Liver (tissue), 9 donors: ENCODE results near the gene COL20A1. TPM values are rescaled to one million over a fixed set of nuclear protein-coding genes. Genes with fewer than 3 reads are reported as not detected.

Source experiments
- DNase-seq: peaks from one replicate; pipeline ENCODE4 v3.0.0-alpha.2; 2017; ENCODE audit warnings: low spot score
- H3K27ac ChIP-seq, 2 donors: one replicate each; pipeline ENCODE4 v1.7.0; 2013; ENCODE audit warnings: inconsistent platforms in 2 of 2, low read length in 2 of 2, control low read depth in 1 of 2, low read depth in 1 of 2, mild to moderate bottlenecking in 1 of 2
- H3K27me3 ChIP-seq, 4 donors: one replicate each; pipeline versions ENCODE4 v1.6.1 to v1.7.0; 2013; ENCODE audit warnings: low read length in 3 of 4, inconsistent platforms in 1 of 4, mild to moderate bottlenecking in 1 of 4, moderate library complexity in 1 of 4; ENCODE audit not compliant: control insufficient read depth in 4 of 4, insufficient read depth in 4 of 4
- H3K36me3 ChIP-seq, 4 donors: one replicate each; pipeline versions ENCODE4 v1.6.1 to v1.7.0; 2013; ENCODE audit warnings: low read length in 3 of 4, mild to moderate bottlenecking in 3 of 4, low read depth in 1 of 4, moderate library complexity in 1 of 4; ENCODE audit not compliant: control insufficient read depth in 4 of 4, insufficient read depth in 3 of 4
- H3K4me1 ChIP-seq, 4 donors: one replicate each; pipeline versions ENCODE4 v1.6.1 to v1.7.0; 2013; ENCODE audit warnings: low read length in 3 of 4, mild to moderate bottlenecking in 3 of 4, moderate library complexity in 1 of 4; ENCODE audit not compliant: control insufficient read depth in 4 of 4, insufficient read depth in 4 of 4
- H3K4me3 ChIP-seq, 3 donors: one replicate each; pipeline versions ENCODE4 v1.6.1 to v1.7.0; 2013; ENCODE audit warnings: low read length in 3 of 3, control low read depth in 1 of 3, low read depth in 1 of 3, mild to moderate bottlenecking in 1 of 3
- H3K9ac ChIP-seq, 2 donors: one replicate each; pipeline ENCODE4 v1.7.0; 2013; ENCODE audit warnings: low read length in 2 of 2, mild to moderate bottlenecking in 2 of 2, moderate library complexity in 2 of 2, control low read depth in 1 of 2, low read depth in 1 of 2
- H3K9me3 ChIP-seq, 4 donors: one replicate each; pipeline versions ENCODE4 v1.6.1 to v1.7.0; 2013; ENCODE audit warnings: low read length in 3 of 4; ENCODE audit not compliant: control insufficient read depth in 4 of 4
- CTCF ChIP-seq: fragments of 150-350 bp; IDR thresholded peaks from 2 replicates; pipeline ENCODE4 v1.5.1; 2017; ENCODE audit warnings: improper control_type of control experiment, low read depth, low read length; ENCODE audit not compliant: missing input control
- FOXA2 ChIP-seq: IDR thresholded peaks from 2 replicates; pipeline ENCODE4 v1.6.1; 2016; ENCODE audit warnings: antibody characterized with exemption
- HNF4G ChIP-seq: IDR thresholded peaks from 2 replicates; pipeline ENCODE4 v1.6.1; 2016; ENCODE audit warnings: antibody characterized with exemption
- JUND ChIP-seq, 2 donors: IDR thresholded peaks; 2 replicates each; pipeline ENCODE4 v1.6.1; 2016; ENCODE audit warnings: antibody characterized with exemption in 2 of 2
- MAX ChIP-seq: IDR thresholded peaks from 2 replicates; pipeline ENCODE4 v1.6.1; 2016; ENCODE audit warnings: antibody characterized with exemption
- NR2F2 ChIP-seq: IDR thresholded peaks from 2 replicates; pipeline ENCODE4 v1.6.1; 2016; ENCODE audit warnings: antibody characterized with exemption
- RAD21 ChIP-seq, 2 donors: IDR thresholded peaks; 2 replicates each; pipeline ENCODE4 v1.6.1; 2016; ENCODE audit warnings: antibody characterized with exemption in 2 of 2, mild to moderate bottlenecking in 2 of 2
- REST ChIP-seq: IDR thresholded peaks from 2 replicates; pipeline ENCODE4 v1.6.1; 2016; ENCODE audit warnings: antibody characterized with exemption, mild to moderate bottlenecking
- RXRA ChIP-seq, 2 donors: IDR thresholded peaks; 2 replicates each; pipeline ENCODE4 v1.6.1; 2017 to 2018; ENCODE audit warnings: antibody characterized with exemption in 2 of 2, mild to moderate bottlenecking in 1 of 2
- ZBTB33 ChIP-seq: IDR thresholded peaks from 2 replicates; pipeline ENCODE4 v1.6.1; 2016; ENCODE audit warnings: antibody characterized with exemption
- WGBS: extraction: QIAGEN DNeasy Blood & Tissue Kit; methylation state at CpG from one replicate; pipeline ENCODE4 v1.1.7; 2013; 5-methylcytosine and 5-hydroxymethylcytosine counted together
- polyA plus RNA-seq, 2 donors: library from polyadenylated mRNA; stranded (reverse) in 1 of 2; unstranded in 1 of 2; fragments of 200-250 nt in 1 of 2; fragments of >200 nt in 1 of 2; fragmentation: Nextera tagmentation in 1 of 2; extraction: Ambion mirVana in 1 of 2; gene quantifications; one replicate each; pipeline versions ENCODE4 v1.2.1 to v1.2.3, GENCODE V29; 2013 to 2015
- total RNA-seq, 2 donors: library from RNA; depleted of rRNA; stranded (reverse); fragments of >200 nt; gene quantifications; one replicate each; pipeline ENCODE4 v1.2.3, GENCODE V29; 2014
- donor health status: healthy.
- donor health status: healthy.
- donor health status: healthy.
- donor health status: healthy.
- donor health status: healthy.

COL20A1 gene
- total and polyA plus RNA-seq, 4 donors, result not detected

GRCh38 chr20:63308218-63308911 lies 15.4 kb downstream of the COL20A1 start:
- DNase-seq, result no peak
- 73% methylated on average over 30 of the region's 30 CpGs for WGBS
- no peaks in the 10 kb centered on the region for H3K36me3 ChIP-seq
- H3K4me3 ChIP-seq, result no peak overlapping the region
- no peaks in the 10 kb centered on the region for H3K9me3 ChIP-seq
- peaks cover 0 to 6% (median 1%) of the 10 kb centered on the region in 4 donors for H3K27me3 ChIP-seq
- no peak for TF ChIP-seq NR2F2
- TF ChIP-seq MAX, result no peak
- no peak for TF ChIP-seq JUND (IDR thresholded peaks at IDR 0.05)
- TF ChIP-seq FOXA2, result no peak
- no peak for TF ChIP-seq ZBTB33
- TF ChIP-seq REST, result no peak
- no peak for TF ChIP-seq CTCF
- no peak for TF ChIP-seq RXRA (IDR thresholded peaks at IDR 0.05)
- no peaks in the 10 kb centered on the region for H3K4me1 ChIP-seq
- no peak overlapping the region for H3K9ac ChIP-seq
- no peak overlapping the region for H3K27ac ChIP-seq

- TF ChIP-seq CTCF (peak; percentile 79), RAD21 (IDR thresholded peaks at IDR 0.05) (peak; percentile 70 to 81), ZBTB33 (no peak), HNF4G (no peak), NR2F2 (no peak), JUND (IDR thresholded peaks at IDR 0.05) (no peak), REST (no peak)
- Histone ChIP-seq H3K9me3 (no peaks in the 10 kb centered on the region), H3K4me3 (no peak overlapping the region), H3K9ac (no peak overlapping the region), H3K27me3 (peaks cover 0 to 4% (median 1%) of the 10 kb centered on the region in 4 donors), H3K36me3 (no peaks in the 10 kb centered on the region), H3K4me1 (no peaks in the 10 kb centered on the region), H3K27ac (no peak overlapping the region)
- peak; percentile 46 for DNase-seq
- 37% methylated on average over 35 of the region's 35 CpGs for WGBS
Measured at GRCh38 chr20:63309261-63310071, 16.5 kb downstream of the COL20A1 start.
